GM12873 (cell line): ENCODE data around the gene ZNRF1.

Experiments used
- CTCF ChIP-seq: IDR thresholded peaks from 2 replicates; pipeline ENCODE4 v1.5.1; 2012; ENCODE audit warnings: low read depth, mild to moderate bottlenecking, moderate library complexity, low read length, control low read depth; ENCODE audit not compliant: insufficient read depth; ENCODE audit errors: missing control alignments

Gene ZNRF1

GRCh38 chr16:74975591-74975990, 23.2 kb upstream of the ZNRF1 start:
- no peak for TF ChIP-seq CTCF

- no peak for TF ChIP-seq CTCF
Observed at GRCh38 chr16:74982256-74982655, 16.6 kb upstream of the ZNRF1 start.

- TF ChIP-seq CTCF = no peak
Observed at GRCh38 chr16:74984194-74984528, 14.7 kb upstream of the ZNRF1 start.

- TF ChIP-seq CTCF = no peak
Observed at GRCh38 chr16:74984529-74985296, 14.1 kb upstream of the ZNRF1 start, which contains the start of gene WDR59. Gene WDR59 (minus strand): TSS chr16:74985123. CDS start chr16:74985017, 106 bp downstream.

- TF ChIP-seq CTCF = no peak
Observed at GRCh38 chr16:74987027-74987681, 11.7 kb upstream of the ZNRF1 start.

GRCh38 chr16:74990832-74991231, 8.0 kb upstream of the ZNRF1 start:
- TF ChIP-seq CTCF = no peak

- no peak for TF ChIP-seq CTCF
Observed at GRCh38 chr16:74991268-74991592, 7.6 kb upstream of the ZNRF1 start.
